Measurements from ENCODE around the gene CLPTM1L. TPM values are rescaled to one million over a fixed set of nuclear protein-coding genes. Genes with fewer than 3 reads are reported as not detected.

Gene CLPTM1L
- total and polyA plus RNA-seq, 9 of the 15 experiments (the other 6 are each of a cell fraction or from before 2014, with no cell fraction given) = 3.5 to 217 (median 177) TPM

- intact Hi-C loops (cut with micrococcal nuclease) (no loop called here), in situ Hi-C loops (cut with MboI) (no loop called here)
- H3K79me2 ChIP-seq (ENCODE audit: control insufficient read depth, insufficient read depth, low read length) = no peaks in the 10 kb centered on the region
- 3% methylated on average over 16 of the region's 18 CpGs for whole genome bisulfite sequencing (ENCODE audit: insufficient coverage, low coverage, missing lambda C conversion rate)
- CTCF ChIA-PET (ENCODE audit: low intra/inter-chr PET ratio) = no interaction called here
- FAIRE-seq (no peak), ATAC-seq (no peak), DNase-seq (ENCODE audit: extremely low read depth in 1 of 4, low spot score in 3 of 4) (no peak)
- peaks cover 63 to 85% of the 10 kb centered on the region in 2 experiments for H3K27me3 ChIP-seq (ENCODE audit: control insufficient read depth in 2 of 2, insufficient read depth in 2 of 2, low read length in 2 of 2)
- H3K4me3 ChIP-seq = no peak overlapping the region
- no peak overlapping the region for H3K9ac ChIP-seq (ENCODE audit: insufficient read depth in 1 of 2, low read depth in 2 of 2, low read length in 2 of 2)
- H3K9me1 ChIP-seq (ENCODE audit: control insufficient read depth, insufficient read depth, low read length) = no peaks in the 10 kb centered on the region
- no peak for TF ChIP-seq KLF1 (tag; IDR thresholded peaks at IDR 0.05)
- no peak for TF ChIP-seq PRPF4 (IDR thresholded peaks at IDR 0.05; ENCODE audit: insufficient read depth, low read depth, low read length, poor library complexity, severe bottlenecking)
- no peak for TF ChIP-seq ZNF584 (CRISPR knock-in tag; IDR thresholded peaks at IDR 0.05; ENCODE audit: low read depth)
- TF ChIP-seq ZBTB7A (IDR thresholded peaks at IDR 0.05; ENCODE audit: borderline replicate concordance, control insufficient read depth, low read depth, low read length) = no peak
- TF ChIP-seq FOXK1 (CRISPR knock-in tag; IDR thresholded peaks at IDR 0.05; ENCODE audit: borderline replicate concordance) = no peak
- TF ChIP-seq, protein P1, sequence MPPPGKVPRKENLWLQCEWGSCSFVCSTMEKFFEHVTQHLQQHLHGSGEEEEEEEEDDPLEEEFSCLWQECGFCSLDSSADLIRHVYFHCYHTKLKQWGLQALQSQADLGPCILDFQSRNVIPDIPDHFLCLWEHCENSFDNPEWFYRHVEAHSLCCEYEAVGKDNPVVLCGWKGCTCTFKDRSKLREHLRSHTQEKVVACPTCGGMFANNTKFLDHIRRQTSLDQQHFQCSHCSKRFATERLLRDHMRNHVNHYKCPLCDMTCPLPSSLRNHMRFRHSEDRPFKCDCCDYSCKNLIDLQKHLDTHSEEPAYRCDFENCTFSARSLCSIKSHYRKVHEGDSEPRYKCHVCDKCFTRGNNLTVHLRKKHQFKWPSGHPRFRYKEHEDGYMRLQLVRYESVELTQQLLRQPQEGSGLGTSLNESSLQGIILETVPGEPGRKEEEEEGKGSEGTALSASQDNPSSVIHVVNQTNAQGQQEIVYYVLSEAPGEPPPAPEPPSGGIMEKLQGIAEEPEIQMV (tag; conservative IDR thresholded peaks at IDR 0.05; ENCODE audit: low read depth) = no peak
- no peak for TF ChIP-seq E2F4 (CRISPR knock-in tag; IDR thresholded peaks at IDR 0.05; ENCODE audit: low read depth)
- no peak for TF ChIP-seq FOXK2 (conservative IDR thresholded peaks at IDR 0.05 in 1 of 2, IDR thresholded peaks at IDR 0.05 in 1 of 2; ENCODE audit: low read depth in 2 of 2)
- TF ChIP-seq STAG1 (CRISPR knock-in tag; IDR thresholded peaks at IDR 0.05; ENCODE audit: borderline replicate concordance) = no peak
- TF ChIP-seq ZNF232 (CRISPR knock-in tag; IDR thresholded peaks at IDR 0.05) = no peak
- TF ChIP-seq ZBTB8A (IDR thresholded peaks at IDR 0.05; ENCODE audit: partially characterized antibody) = no peak
- BruUV-seq (replicated peaks) = no TSS peak
- 0 out of 2 replicates have a peak, but pooled peaks cover 6% of the 10 kb centered on the region for H3K9me3 ChIP-seq (replicated peaks; ENCODE audit: control insufficient read depth, insufficient read depth, low read depth, low read length)
- peaks cover 0 to 13% of the 10 kb centered on the region in 2 experiments; a peak in 2 of 5 replicates for H3K4me1 ChIP-seq (replicated peaks in 1 of 2; ENCODE audit: control insufficient read depth in 2 of 2, insufficient read depth in 2 of 2, low read length in 2 of 2)
- H4K20me1 ChIP-seq (replicated peaks; ENCODE audit: control insufficient read depth, insufficient read depth, low read length) = 0 out of 2 replicates have a peak, but pooled peaks cover 3% of the 10 kb centered on the region
- no peak overlapping the region for H3K27ac ChIP-seq (ENCODE audit: extremely low read depth, low read depth, low read length)
- no peak overlapping the region for H2AFZ ChIP-seq (ENCODE audit: low read depth, low read length)
- no peaks in the 10 kb centered on the region for H3K36me3 ChIP-seq (ENCODE audit: control insufficient read depth, insufficient read depth, low read length)
- no peak overlapping the region for H3K4me2 ChIP-seq (ENCODE audit: insufficient read depth, low read length)
- POLR2A ChIA-PET = interaction anchor here (1.1 to 1.9 kb wide), 2 partner anchors 8 to 18 kb away, joined by 3 to 5 read pairs; no protein-coding TSS in a partner anchor
These were observed 33.2 kb upstream of the CLPTM1L start for GRCh38 chr5:1378096-1378495.

Measured in K562 (cell line).